Measurements from ENCODE around the gene TNIP1. TPM values are rescaled to one million over a fixed set of nuclear protein-coding genes. Genes with fewer than 3 reads are reported as not detected.

Gene TNIP1
- polyA plus RNA-seq, 2 of the 4 experiments (the other 2 are of a cell fraction), result 48.4 to 53.4 TPM

- ChIA-PET POLR2A (no interaction called here), CTCF (interaction anchor here (0.8 to 6.3 kb wide), 4 partner anchors 14 to 49 kb away, joined by 3 to 53 read pairs (median 22); no protein-coding TSS in a partner anchor)
- FAIRE-seq (no peak), DNase-seq (ENCODE audit: low read depth in 1 of 2, low spot score in 1 of 2) (no peak), ATAC-seq (no peak)
- H3K4me2 ChIP-seq, result no peak overlapping the region
- 97% methylated on average over 4 of the region's 4 CpGs for WGBS (ENCODE audit: missing lambda C conversion rate)
- no peak overlapping the region for H3K27ac ChIP-seq
- no peak for TF ChIP-seq ESRRA (IDR thresholded peaks at IDR 0.05; ENCODE audit: borderline replicate concordance, low read length)
- TF ChIP-seq SREBF2 (IDR thresholded peaks at IDR 0.05), result no peak
- TF ChIP-seq HOXB13 (CRISPR knock-in tag; IDR thresholded peaks at IDR 0.05; ENCODE audit: low read depth), result no peak
- TF ChIP-seq MAFK (IDR thresholded peaks at IDR 0.05; ENCODE audit: partially characterized antibody), result no peak
- TF ChIP-seq CBX2 (IDR thresholded peaks at IDR 0.05; ENCODE audit: borderline replicate concordance, low read depth), result no peak
- TF ChIP-seq KDM5A (IDR thresholded peaks at IDR 0.05), result no peak
- no peak for TF ChIP-seq ELK1 (IDR thresholded peaks at IDR 0.05; ENCODE audit: low read depth, low read length)
- no peak for TF ChIP-seq POLR2AphosphoS2 (conservative IDR thresholded peaks at IDR 0.05; ENCODE audit: low read length)
- TF ChIP-seq NFE2L2 (conservative IDR thresholded peaks at IDR 0.05; ENCODE audit: low read length), result no peak
- no peak for TF ChIP-seq E2F6 (IDR thresholded peaks at IDR 0.05; ENCODE audit: borderline replicate concordance, low read depth)
- TF ChIP-seq EHF (CRISPR knock-in tag; IDR thresholded peaks at IDR 0.05), result no peak
- TF ChIP-seq CTCF (IDR thresholded peaks at IDR 0.05), result no peak
- no peak for TF ChIP-seq HES2 (IDR thresholded peaks at IDR 0.05)
- TF ChIP-seq FOXS1 (CRISPR knock-in tag; IDR thresholded peaks at IDR 0.05), result no peak
- no peak for TF ChIP-seq RNF2 (IDR thresholded peaks at IDR 0.05; ENCODE audit: borderline replicate concordance, low read depth)
- no peak for TF ChIP-seq BHLHE40 (IDR thresholded peaks at IDR 0.05; ENCODE audit: low read depth, low read length)
- TF ChIP-seq CEBPB (IDR thresholded peaks at IDR 0.05), result no peak
- TF ChIP-seq GATA3 (IDR thresholded peaks at IDR 0.05; ENCODE audit: borderline replicate concordance), result no peak
- no peak for TF ChIP-seq RARB (CRISPR knock-in tag; IDR thresholded peaks at IDR 0.05)
- TF ChIP-seq REST (IDR thresholded peaks at IDR 0.05), result no peak
- no peak overlapping the region for H3K4me3 ChIP-seq
- peaks cover 4% of the 10 kb centered on the region for H3K4me1 ChIP-seq
- H3K9me3 ChIP-seq, result no peaks in the 10 kb centered on the region
Observed at GRCh38 chr5:151100681-151101080, 19.8 kb upstream of the TNIP1 start.

- Histone ChIP-seq H3K4me1 (peaks cover 24% of the 10 kb centered on the region), H3K27ac (no peak overlapping the region), H3K9me3 (no peaks in the 10 kb centered on the region), H3K4me2 (no peak overlapping the region), H3K4me3 (no peak overlapping the region)
- ATAC-seq (no peak), DNase-seq (ENCODE audit: low read depth in 1 of 2, low spot score in 1 of 2) (no peak), FAIRE-seq (no peak)
- WGBS (ENCODE audit: missing lambda C conversion rate), result 87% methylated on average over 4 of the region's 4 CpGs
- CTCF ChIA-PET, result interaction anchor here (0.8 to 6.3 kb wide), 8 partner anchors 12 to 96 kb away, joined by 3 to 53 read pairs (median 4); partner anchors contain the start of genes ANXA6 and TNIP1
- POLR2A ChIA-PET, result no interaction called here
- TF ChIP-seq USF2 (IDR thresholded peaks at IDR 0.05) (no peak), RNF2 (IDR thresholded peaks at IDR 0.05; ENCODE audit: borderline replicate concordance, low read depth) (no peak), KDM5A (IDR thresholded peaks at IDR 0.05) (no peak), HOXB13 (CRISPR knock-in tag; IDR thresholded peaks at IDR 0.05; ENCODE audit: low read depth) (no peak), HOXB5 (CRISPR knock-in tag; IDR thresholded peaks at IDR 0.05) (no peak), BCL3 (IDR thresholded peaks at IDR 0.05) (no peak), REST (IDR thresholded peaks at IDR 0.05) (no peak), HDAC2 (IDR thresholded peaks at IDR 0.05) (no peak)
Observed at GRCh38 chr5:151098768-151099121, 17.9 kb upstream of the TNIP1 start.

Data from A549 (cell line).